ENCODE results near the gene PARD3.

GRCh38 chr10:34166823-34167222, 648.3 kb downstream of the PARD3 start:
- TF ChIP-seq HDGF (IDR thresholded peaks at IDR 0.05; ENCODE audit: borderline replicate concordance) (no peak), SUZ12 (IDR thresholded peaks at IDR 0.05) (no peak), SP1 (IDR thresholded peaks at IDR 0.05) (no peak), ELF4 (IDR thresholded peaks at IDR 0.05) (no peak), L3MBTL2 (conservative IDR thresholded peaks at IDR 0.05) (no peak), FOXM1 (IDR thresholded peaks at IDR 0.05; ENCODE audit: borderline replicate concordance) (no peak), CTBP1 (IDR thresholded peaks at IDR 0.05; ENCODE audit: borderline replicate concordance) (no peak), LEF1 (IDR thresholded peaks at IDR 0.05; ENCODE audit: borderline replicate concordance) (no peak)
